Measurements from ENCODE around the gene SPATA2L. TPM values are rescaled to one million over a fixed set of nuclear protein-coding genes. Genes with fewer than 3 reads are reported as not detected.
"Not testable (repeated sequence)": the region's sequence is repeated elsewhere in the genome, so short reads cannot be mapped to it uniquely, and the experiment has no call there.

SPATA2L gene
- total and polyA plus RNA-seq, 2 of the 8 experiments (the other 6 are each of a cell fraction or from before 2014, with no cell fraction given) = 9.3 to 12.5 TPM

- not testable (repeated sequence) for H4K5ac ChIP-seq (ENCODE audit: insufficient read length, low read depth, low read length); H3K27ac ChIP-seq (ENCODE audit: low read depth, low read length); H2BK12ac ChIP-seq (ENCODE audit: low read depth, low read length); H4K91ac ChIP-seq (replicated peaks; ENCODE audit: insufficient read length, low read length); H3K79me1 ChIP-seq (ENCODE audit: low read depth, low read length); H4K8ac ChIP-seq (ENCODE audit: extremely low read depth, insufficient read depth, low read length); H4K20me1 ChIP-seq (replicated peaks in 1 of 2; ENCODE audit: control insufficient read depth in 1 of 2, insufficient read depth in 2 of 2, low read length in 2 of 2); H2BK5ac ChIP-seq (ENCODE audit: low read depth, low read length); H3K18ac ChIP-seq (ENCODE audit: extremely low read depth, low read length); H3K4me2 ChIP-seq (ENCODE audit: insufficient read depth in 1 of 2, low read depth in 2 of 2, low read length in 2 of 2); FAIRE-seq; H3K56ac ChIP-seq (replicated peaks; ENCODE audit: insufficient read length, low read depth, low read length); H3K27me3 ChIP-seq (replicated peaks in 1 of 4; ENCODE audit: control insufficient read depth in 3 of 4, extremely low read depth in 1 of 4, insufficient read depth in 3 of 4, low read length in 3 of 4); H3K9ac ChIP-seq (replicated peaks in 1 of 4; ENCODE audit: extremely low read depth in 1 of 4, low read depth in 3 of 4, low read length in 3 of 4); H3K79me2 ChIP-seq (ENCODE audit: control insufficient read depth in 1 of 2, insufficient read depth in 2 of 2, low read length in 2 of 2); H3K4ac ChIP-seq (replicated peaks; ENCODE audit: insufficient read length, low read depth, low read length); H2AFZ ChIP-seq (ENCODE audit: low read length); H3K23me2 ChIP-seq (ENCODE audit: low read depth, low read length); H3K36me3 ChIP-seq (ENCODE audit: control insufficient read depth in 2 of 4, insufficient read depth in 4 of 4, low read length in 3 of 4); DNase-seq (ENCODE audit: low read depth in 1 of 2, low spot score in 2 of 2); H2BK20ac ChIP-seq (ENCODE audit: low read length); H3K4me1 ChIP-seq (replicated peaks in 1 of 4; ENCODE audit: control insufficient read depth in 3 of 4, insufficient read depth in 4 of 4, low read length in 3 of 4); H3K14ac ChIP-seq (ENCODE audit: insufficient read length); H3K4me3 ChIP-seq (ENCODE audit: extremely low read depth in 1 of 4, insufficient read depth in 2 of 4, low read depth in 3 of 4, low read length in 4 of 4); H2BK15ac ChIP-seq (ENCODE audit: low read length); H3K23ac ChIP-seq (ENCODE audit: insufficient read length); H2BK120ac ChIP-seq (replicated peaks; ENCODE audit: low read depth, low read length); H2AK5ac ChIP-seq (ENCODE audit: low read depth, low read length)
- ChIA-PET CTCF (ENCODE audit: partially characterized antibody) (interaction anchor here (0.6 to 1.9 kb wide), 5 partner anchors 12 to 411 kb away, joined by 3 to 11 read pairs (median 5); partner anchors contain the start of gene CDK10), POLR2A (ENCODE audit: partially characterized antibody) (interaction anchor here (1.4 kb wide), 1 partner anchor 14 kb away, joined by 3 read pairs; the partner anchor contains the start of genes CHMP1A and SPATA33)
- 84% methylated on average over 3 of the region's 4 CpGs; no CpG with 5 or more reads in 1 of the 2 experiments for WGBS, 2 experiments (ENCODE audit: extremely low coverage in 1 of 2, insufficient coverage in 1 of 2, insufficient read length in 1 of 2, insufficient replicate concordance in 2 of 2, low coverage in 1 of 2, low lambda C conversion rate in 2 of 2, missing lambda C conversion rate in 1 of 2)
- H3K9me3 ChIP-seq (ENCODE audit: insufficient read depth in 2 of 2, low read depth in 1 of 2, low read length in 1 of 2) = peaks cover 8 to 11% of the 10 kb centered on the region in 2 experiments; a peak in 2 of 4 replicates
Observed at GRCh38 chr16:89671565-89671964, 29.9 kb downstream of the SPATA2L start.

Measured in H1 (cell line).